AG04449 (cell line): ENCODE data around the gene TAF1C.

Source experiments
- CTCF ChIA-PET: fragments of 350-600 bp; formaldehyde crosslinking; extraction: SDS; loops from one replicate; lab custom pipeline; 2021; ENCODE audit warnings: antibody characterized with exemption; lab: Yijun Ruan, JAX
- POLR2A ChIA-PET: fragments of 400-600, 350-600 bp; formaldehyde crosslinking; extraction: SDS; loops from one replicate; lab custom pipeline; 2020; ENCODE audit warnings: antibody characterized with exemption, inconsistent platforms; lab: Yijun Ruan, JAX
- DNase-seq: peaks from one replicate; pipeline ENCODE4 v3.0.0-alpha.2; 2010; ENCODE audit warnings: low read depth, low spot score
- H3K4me3 ChIP-seq: 2 replicates; pipeline ENCODE4 v1.5.1; 2011; ENCODE audit warnings: low read depth, mild to moderate bottlenecking, control low read depth, low read length
- CTCF ChIP-seq: IDR thresholded peaks from one replicate; pipeline ENCODE4 v1.5.1; 2011; ENCODE audit warnings: mild to moderate bottlenecking, moderate library complexity, low read length, control low read depth, inconsistent platforms; ENCODE audit not compliant: insufficient read depth; ENCODE audit errors: missing control alignments

The TAF1C gene

GRCh38 chr16:84215531-84215930, 28.7 kb upstream of the TAF1C start:
- no peak overlapping the region for H3K4me3 ChIP-seq
- ChIA-PET POLR2A (no interaction called here), CTCF (interaction anchor here (0.9 to 1.9 kb wide), 2 partner anchors 28 to 29 kb away, joined by 3 to 9 read pairs; partner anchors contain the start of gene TAF1C)
- no peak for DNase-seq
- TF ChIP-seq CTCF, result no peak

- H3K4me3 ChIP-seq, result no peak overlapping the region
- no peak for DNase-seq
- ChIA-PET POLR2A (no interaction called here), CTCF (interaction anchor here (1.9 kb wide), 1 partner anchor 28 kb away, joined by 9 read pairs; the partner anchor contains the start of gene TAF1C)
- TF ChIP-seq CTCF, result no peak
These were observed 27.7 kb upstream of the TAF1C start for GRCh38 chr16:84214451-84215066.

- no peak for TF ChIP-seq CTCF
- no peak overlapping the region for H3K4me3 ChIP-seq
- ChIA-PET CTCF (no interaction called here), POLR2A (no interaction called here)
- no peak for DNase-seq
These were observed 25.8 kb upstream of the TAF1C start for GRCh38 chr16:84212631-84213030.

- ChIA-PET CTCF (no interaction called here), POLR2A (no interaction called here)
- no peak overlapping the region for H3K4me3 ChIP-seq
- DNase-seq, result no peak
- TF ChIP-seq CTCF, result no peak
These were observed 25.3 kb upstream of the TAF1C start for GRCh38 chr16:84212154-84212553.

GRCh38 chr16:84209989-84210388, 23.1 kb upstream of the TAF1C start:
- no peak for DNase-seq
- ChIA-PET POLR2A (no interaction called here), CTCF (interaction anchor here (0.5 to 1.3 kb wide), 4 partner anchors 11 to 23 kb away, joined by 3 to 5 read pairs (median 3); partner anchors contain the start of gene TAF1C)
- TF ChIP-seq CTCF, result no peak
- no peak overlapping the region for H3K4me3 ChIP-seq

GRCh38 chr16:84207879-84208278, 21.0 kb upstream of the TAF1C start:
- no peak for TF ChIP-seq CTCF
- ChIA-PET POLR2A (no interaction called here), CTCF (interaction anchor here (1.3 kb wide), 1 partner anchor 21 kb away, joined by 3 read pairs; the partner anchor contains the start of gene TAF1C)
- no peak overlapping the region for H3K4me3 ChIP-seq
- no peak for DNase-seq
